ENCODE measurements around the gene ITFG1.

DNA sequence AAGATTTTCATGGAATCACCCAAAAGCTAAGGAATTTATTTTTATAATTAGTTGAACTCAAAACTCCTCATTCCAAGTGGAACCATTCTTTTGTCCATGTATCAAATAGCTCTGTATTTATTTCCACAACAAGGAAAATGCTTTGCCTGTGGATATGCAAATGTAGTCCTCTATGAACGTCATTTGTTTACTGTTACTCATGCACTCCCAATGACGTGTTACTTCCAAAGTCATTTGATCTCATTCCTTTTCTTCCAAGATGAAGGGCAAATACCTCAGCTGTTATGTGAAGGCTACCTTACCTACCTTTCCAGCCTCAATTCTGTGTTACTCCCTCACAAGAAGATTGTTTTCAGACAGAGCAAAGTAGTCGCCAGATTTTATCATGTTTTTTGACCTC, 83.7 kb downstream of the ITFG1 start:
- no peak for TF ChIP-seq POLR2A (IDR thresholded peaks at IDR 0.05)
- TF ChIP-seq CTCF (IDR thresholded peaks at IDR 0.05): no peak
